ENCODE results near the gene MGAT3. TPM values are rescaled to one million over a fixed set of nuclear protein-coding genes. Genes with fewer than 3 reads are reported as not detected.

Gene MGAT3
- total RNA-seq, 1 experiment from 2014 or later = 1.6 TPM

- no peak for DNase-seq (ENCODE audit: low spot score)
Measured at GRCh38 chr22:39428597-39429071, 28.2 kb upstream of the MGAT3 start.

GRCh38 chr22:39429186-39429585 is 27.6 kb upstream of the MGAT3 start:
- no peak for DNase-seq (ENCODE audit: low spot score)

GRCh38 chr22:39429916-39430575 is 26.8 kb upstream of the MGAT3 start:
- no peak for DNase-seq (ENCODE audit: low spot score)

GRCh38 chr22:39430576-39431150 is 26.1 kb upstream of the MGAT3 start:
- DNase-seq (ENCODE audit: low spot score) = no peak

GRCh38 chr22:39431216-39431801 is 25.5 kb upstream of the MGAT3 start:
- no peak for DNase-seq (ENCODE audit: low spot score)

- DNase-seq (ENCODE audit: low spot score) = no peak
Measured at GRCh38 chr22:39431821-39432251, 25.0 kb upstream of the MGAT3 start.

GRCh38 chr22:39432361-39432811 is 24.4 kb upstream of the MGAT3 start:
- DNase-seq (ENCODE audit: low spot score) = no peak

- DNase-seq (ENCODE audit: low spot score) = no peak
Measured at GRCh38 chr22:39433476-39434242, 23.2 kb upstream of the MGAT3 start.

GRCh38 chr22:39434243-39434653 is 22.6 kb upstream of the MGAT3 start:
- DNase-seq (ENCODE audit: low spot score) = no peak

GRCh38 chr22:39434721-39435120 is 22.1 kb upstream of the MGAT3 start:
- DNase-seq (ENCODE audit: low spot score) = no peak

GRCh38 chr22:39435616-39436015 is 21.2 kb upstream of the MGAT3 start:
- DNase-seq (ENCODE audit: low spot score) = no peak

- no peak for DNase-seq (ENCODE audit: low spot score)
Measured at GRCh38 chr22:39437791-39438704, 18.8 kb upstream of the MGAT3 start.

GRCh38 chr22:39439170-39439569 is 17.6 kb upstream of the MGAT3 start:
- no peak for DNase-seq (ENCODE audit: low spot score)

GRCh38 chr22:39443398-39443797 is 13.4 kb upstream of the MGAT3 start:
- no peak for DNase-seq (ENCODE audit: low spot score)

GRCh38 chr22:39444247-39444800 is 12.5 kb upstream of the MGAT3 start:
- DNase-seq (ENCODE audit: low spot score) = no peak

- DNase-seq (ENCODE audit: low spot score) = no peak
Measured at GRCh38 chr22:39444937-39445465, 11.8 kb upstream of the MGAT3 start.

GRCh38 chr22:39445678-39446077 is 11.1 kb upstream of the MGAT3 start:
- DNase-seq (ENCODE audit: low spot score) = no peak

GRCh38 chr22:39446239-39446721 is 10.5 kb upstream of the MGAT3 start:
- DNase-seq (ENCODE audit: low spot score) = no peak

GRCh38 chr22:39448205-39449054 is 8.4 kb upstream of the MGAT3 start:
- peak; percentile 60 for DNase-seq (ENCODE audit: low spot score)

Data from HT-29 (cell line).